Mesothelial cell of epicardium (in vitro differentiated cells): Measurements from ENCODE around the gene GUCD1. TPM values are rescaled to one million over a fixed set of nuclear protein-coding genes. Genes with fewer than 3 reads are reported as not detected.

ENCODE experiments used
- DNase-seq, 2 experiments: peaks; one replicate each; pipeline ENCODE4 v3.0.0; 2021; ENCODE audit warnings: low spot score in 2 of 2; ENCODE audit not compliant: unreplicated experiment in 2 of 2
- H3K27ac Mint-ChIP-seq: 2 replicates; pipeline ENCODE4 v1.8.0; 2021; ENCODE audit warnings: mixed read lengths
- H3K27me3 Mint-ChIP-seq: 2 replicates; pipeline ENCODE4 v1.8.0; 2021; ENCODE audit warnings: low read depth, mixed read lengths
- H3K36me3 Mint-ChIP-seq: 2 replicates; pipeline ENCODE4 v1.8.0; 2021; ENCODE audit warnings: mixed read lengths
- H3K4me1 Mint-ChIP-seq: 2 replicates; pipeline ENCODE4 v1.8.0; 2021; ENCODE audit warnings: mixed read lengths
- H3K4me3 Mint-ChIP-seq: 2 replicates; pipeline ENCODE4 v1.8.0; 2021; ENCODE audit warnings: mild to moderate bottlenecking, moderate library complexity, mixed read lengths
- H3K9me3 Mint-ChIP-seq: 2 replicates; pipeline ENCODE4 v1.8.0; 2021; ENCODE audit warnings: mixed read lengths
- total RNA-seq: library from RNA; stranded (reverse); gene quantifications from 3 replicates; pipeline ENCODE4 v1.2.1, GENCODE V29; 2021
- TF ChIP-seq, protein P1 (sequence below): fragments of 200-600 bp; sonication (generic); IDR thresholded peaks from one replicate; pipeline ENCODE4 v1.5.0; 2021; ENCODE audit warnings: antibody characterized with exemption; ENCODE audit not compliant: unreplicated experiment

The GUCD1 gene
- total RNA-seq, 1 donor from 2014 or later: 79.4 TPM

- Mint-ChIP-seq H3K4me1 (peaks cover 16% of the 10 kb centered on the region), H3K9me3 (no peaks in the 10 kb centered on the region), H3K27ac (no peak overlapping the region), H3K27me3 (peaks cover 16% of the 10 kb centered on the region), H3K36me3 (no peaks in the 10 kb centered on the region), H3K4me3 (no peak overlapping the region)
- DNase-seq: no peak
- TF ChIP-seq, protein P1, sequence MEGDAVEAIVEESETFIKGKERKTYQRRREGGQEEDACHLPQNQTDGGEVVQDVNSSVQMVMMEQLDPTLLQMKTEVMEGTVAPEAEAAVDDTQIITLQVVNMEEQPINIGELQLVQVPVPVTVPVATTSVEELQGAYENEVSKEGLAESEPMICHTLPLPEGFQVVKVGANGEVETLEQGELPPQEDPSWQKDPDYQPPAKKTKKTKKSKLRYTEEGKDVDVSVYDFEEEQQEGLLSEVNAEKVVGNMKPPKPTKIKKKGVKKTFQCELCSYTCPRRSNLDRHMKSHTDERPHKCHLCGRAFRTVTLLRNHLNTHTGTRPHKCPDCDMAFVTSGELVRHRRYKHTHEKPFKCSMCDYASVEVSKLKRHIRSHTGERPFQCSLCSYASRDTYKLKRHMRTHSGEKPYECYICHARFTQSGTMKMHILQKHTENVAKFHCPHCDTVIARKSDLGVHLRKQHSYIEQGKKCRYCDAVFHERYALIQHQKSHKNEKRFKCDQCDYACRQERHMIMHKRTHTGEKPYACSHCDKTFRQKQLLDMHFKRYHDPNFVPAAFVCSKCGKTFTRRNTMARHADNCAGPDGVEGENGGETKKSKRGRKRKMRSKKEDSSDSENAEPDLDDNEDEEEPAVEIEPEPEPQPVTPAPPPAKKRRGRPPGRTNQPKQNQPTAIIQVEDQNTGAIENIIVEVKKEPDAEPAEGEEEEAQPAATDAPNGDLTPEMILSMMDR: no peak
Observed at GRCh38 chr22:24507716-24508115, 47.2 kb downstream of the GUCD1 start.

- H3K4me3 Mint-ChIP-seq: no peak overlapping the region
- peaks cover 14% of the 10 kb centered on the region for H3K4me1 Mint-ChIP-seq
- TF ChIP-seq, protein P1: no peak
- no peaks in the 10 kb centered on the region for H3K9me3 Mint-ChIP-seq
- H3K27me3 Mint-ChIP-seq: peaks cover 14% of the 10 kb centered on the region
- no peak overlapping the region for H3K27ac Mint-ChIP-seq
- no peak for DNase-seq
- H3K36me3 Mint-ChIP-seq: no peaks in the 10 kb centered on the region
Observed at GRCh38 chr22:24506802-24507438, 48.0 kb downstream of the GUCD1 start.

DNA sequence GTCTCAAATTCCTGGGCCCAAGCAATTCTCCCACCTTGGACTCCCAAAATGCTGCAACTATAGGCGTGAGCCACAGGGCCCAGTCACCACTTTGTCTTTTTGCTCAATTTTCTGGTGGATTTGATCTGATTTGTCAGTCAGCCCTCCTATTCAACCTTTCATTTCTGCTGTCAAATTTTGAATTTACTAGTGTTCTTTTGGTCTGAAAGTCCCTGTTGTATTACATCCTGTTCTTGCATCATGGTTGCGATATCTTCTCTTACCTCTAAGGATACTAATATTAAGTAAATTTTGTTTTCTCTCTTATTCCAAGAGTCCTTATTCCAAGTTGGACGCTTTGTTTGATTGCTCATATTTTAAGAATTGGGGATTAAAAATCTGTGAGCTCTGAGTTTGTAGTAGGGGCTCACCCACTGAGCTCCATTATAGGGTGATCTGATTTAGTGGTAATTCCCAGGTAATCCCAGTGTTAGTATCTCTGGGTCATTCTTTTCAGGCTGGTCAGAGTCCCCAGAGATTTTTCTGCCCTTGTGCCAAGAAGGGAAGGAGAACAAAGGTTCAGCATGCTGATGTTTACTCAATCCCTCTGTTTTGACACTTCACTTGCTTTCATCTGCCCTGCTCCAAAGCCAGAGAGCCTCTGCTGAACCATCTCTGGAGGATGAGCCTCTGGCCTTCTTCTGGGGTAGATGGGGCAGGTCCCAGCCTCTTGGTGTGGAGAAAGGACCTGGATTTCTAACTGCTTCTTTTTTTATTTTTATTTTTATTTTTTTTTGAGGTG, 49.8 kb downstream of the GUCD1 start:
- DNase-seq: no peak
- Mint-ChIP-seq H3K36me3 (no peaks in the 10 kb centered on the region), H3K27me3 (peaks cover 13% of the 10 kb centered on the region), H3K27ac (no peak overlapping the region), H3K4me3 (no peak overlapping the region), H3K4me1 (peaks cover 10% of the 10 kb centered on the region), H3K9me3 (no peaks in the 10 kb centered on the region)
- TF ChIP-seq, protein P1: no peak

- Mint-ChIP-seq H3K36me3 (no peaks in the 10 kb centered on the region), H3K27ac (no peak overlapping the region), H3K27me3 (peaks cover 13% of the 10 kb centered on the region), H3K4me3 (no peak overlapping the region), H3K4me1 (peaks cover 12% of the 10 kb centered on the region), H3K9me3 (no peaks in the 10 kb centered on the region)
- no peak for DNase-seq
- TF ChIP-seq, protein P1: no peak
Observed at GRCh38 chr22:24504540-24504939, 50.4 kb downstream of the GUCD1 start.

DNA sequence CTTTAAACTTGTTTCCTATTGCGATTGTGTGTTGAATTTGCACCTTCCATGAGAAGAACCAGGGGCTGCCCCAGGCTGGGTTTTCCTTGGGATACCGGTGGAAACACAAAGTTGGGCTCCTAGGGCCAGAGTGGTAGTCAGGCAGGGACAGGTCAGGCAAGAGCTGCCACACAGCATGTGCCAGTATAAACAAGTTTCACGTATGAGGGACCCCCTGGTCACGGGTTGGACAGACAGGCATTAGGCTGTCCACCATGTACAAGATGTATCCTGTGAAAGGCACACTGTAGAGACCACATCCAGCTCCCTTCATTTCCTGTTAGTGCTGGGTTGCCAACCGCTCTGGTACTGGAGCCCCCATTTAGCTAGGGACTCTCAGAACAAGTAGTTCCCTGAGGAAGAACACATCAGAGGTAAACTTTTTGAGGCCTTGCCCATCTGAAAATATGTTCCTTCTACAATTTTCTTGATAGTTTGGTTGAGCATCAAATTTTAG, 51.0 kb downstream of the GUCD1 start:
- no peaks in the 10 kb centered on the region for H3K36me3 Mint-ChIP-seq
- no peak overlapping the region for H3K4me3 Mint-ChIP-seq
- H3K4me1 Mint-ChIP-seq: peaks cover 14% of the 10 kb centered on the region
- TF ChIP-seq, protein P1: no peak
- H3K27ac Mint-ChIP-seq: no peak overlapping the region
- H3K9me3 Mint-ChIP-seq: no peaks in the 10 kb centered on the region
- peaks cover 13% of the 10 kb centered on the region for H3K27me3 Mint-ChIP-seq
- no peak for DNase-seq
